ENCODE measurements around the gene HOXA1. TPM values are rescaled to one million over a fixed set of nuclear protein-coding genes. Genes with fewer than 3 reads are reported as not detected.

HOXA1 gene
- total and polyA plus RNA-seq, 2 of the 4 experiments (the other 2 are of a cell fraction) = 0.54 to 1.8 TPM

DNA sequence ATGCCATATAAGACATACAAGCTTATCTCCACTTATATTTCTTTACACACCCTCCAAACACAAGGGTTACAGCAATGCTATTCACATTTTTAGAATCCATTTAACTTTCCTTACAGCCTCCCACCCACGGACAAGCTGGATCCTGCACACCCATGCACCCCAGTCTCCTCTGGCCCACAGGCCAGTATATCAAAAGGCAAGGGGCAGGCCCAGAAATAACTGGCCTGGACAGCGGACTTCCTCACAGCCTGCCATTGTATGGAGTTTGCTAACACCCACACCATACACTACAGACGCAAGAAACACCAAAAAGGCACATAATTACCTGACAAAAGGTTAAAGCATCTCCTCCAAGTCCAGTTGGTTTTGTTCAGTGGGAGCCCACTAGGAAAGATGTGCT is 22.8 kb upstream of the HOXA1 start:
- POLR2A ChIA-PET (ENCODE audit: unreplicated experiment) = interaction anchor here (0.7 kb wide), 1 partner anchor 18 kb away, joined by 3 read pairs; no protein-coding TSS in a partner anchor
- H3K27ac ChIP-seq (ENCODE audit: insufficient read depth, low read length) = peak overlapping the region; percentile 74
- dilution Hi-C loops (cut with HindIII; ENCODE audit: low sequenced_read_pairs, unreplicated experiment) = no loop called here

More for the DNA sequence above, 22.8 kb upstream of the HOXA1 start:
- Histone ChIP-seq H3K14ac (replicated peaks; ENCODE audit: low read depth, low read length) (peak overlapping the region; percentile 76), H2AK9ac (replicated peaks; ENCODE audit: low read depth, low read length, poor library complexity) (peak overlapping the region; percentile 47), H3K9ac (ENCODE audit: low read depth, low read length) (peak overlapping the region; percentile 8), H4K20me1 (ENCODE audit: insufficient read depth, low read length) (peaks cover 10% of the 10 kb centered on the region), H3K4me2 (ENCODE audit: low read depth, low read length) (peak overlapping the region; percentile 78), H3K4me3 (ENCODE audit: insufficient read depth, low read depth, low read length) (peak overlapping the region; percentile 71; the same call in 1 of the 2 replicates), H2AK5ac (ENCODE audit: low read depth, low read length) (peak overlapping the region; percentile 56; the same call in 1 of the 2 replicates), H3K9me1 (ENCODE audit: insufficient read depth, low read length) (peaks cover 7% of the 10 kb centered on the region; the same call in 1 of the 2 replicates), H3K56ac (ENCODE audit: extremely low read depth, insufficient read depth, low read length) (peak overlapping the region; percentile 83), H3K18ac (ENCODE audit: low read depth, low read length) (peak overlapping the region; percentile 86), H4K91ac (ENCODE audit: insufficient read depth, low read depth, low read length) (peak overlapping the region; percentile 69), H3K36me3 (ENCODE audit: control insufficient read depth, insufficient read depth, low read length) (peaks cover 9% of the 10 kb centered on the region; the same call in 1 of the 2 replicates), H3K4me1 (ENCODE audit: control insufficient read depth, insufficient read depth, low read length) (peaks cover 28% of the 10 kb centered on the region), H2BK15ac (ENCODE audit: low read depth, low read length) (peak overlapping the region; percentile 39; the same call in 1 of the 3 replicates), H3K23ac (ENCODE audit: low read depth, low read length) (peak overlapping the region; percentile 89), H3K4ac (ENCODE audit: low read depth, low read length) (peak overlapping the region; percentile 87), H2BK20ac (ENCODE audit: low read depth, low read length) (peak overlapping the region; percentile 78), H3K79me1 (ENCODE audit: low read depth in 1 of 2, low read length in 2 of 2) (peaks cover 0 to 40% of the 10 kb centered on the region in 2 experiments; a peak in 3 of 4 replicates), H3K9me3 (ENCODE audit: control insufficient read depth, insufficient read depth, low read length) (no peaks in the 10 kb centered on the region), H2BK5ac (ENCODE audit: low read depth, low read length, poor library complexity, severe bottlenecking) (peak overlapping the region; percentile 80), H4K5ac (ENCODE audit: low read depth, low read length) (peak overlapping the region; percentile 24), H2BK120ac (ENCODE audit: low read depth, low read length) (peak overlapping the region; percentile 39), H2AFZ (replicated peaks; ENCODE audit: low read length, poor library complexity) (peak overlapping the region; percentile 36), H4K8ac (ENCODE audit: low read depth in 2 of 2, low read length in 2 of 2) (peak overlapping the region in 1 of 2 experiments; percentile 32; a peak in 3 of 4 replicates), H3K27me3 (ENCODE audit: control insufficient read depth, insufficient read depth, low read length) (no peaks in the 10 kb centered on the region)
- ATAC-seq (ENCODE audit: low read depth) (peak; percentile 2), DNase-seq (no peak)
- CTCF ChIA-PET = no interaction called here
- 17% methylated on average over 1 of the region's 3 CpGs; no CpG with 5 or more reads in 1 of the 2 experiments for WGBS, 2 experiments (ENCODE audit: extremely low coverage in 2 of 2, insufficient read length in 1 of 2)
- in situ Hi-C loops (cut with MboI; ENCODE audit: low sequenced_read_pairs) (no loop called here), intact Hi-C loops (cut with micrococcal nuclease) (no loop called here)
- no TSS peak for BruUV-seq (replicated peaks)
- TF ChIP-seq MAZ (IDR thresholded peaks at IDR 0.05; ENCODE audit: borderline replicate concordance, low read depth, low read length) (no peak), POLR2A (IDR thresholded peaks at IDR 0.05; ENCODE audit: low read depth, low read length) (no peak), RCOR1 (IDR thresholded peaks at IDR 0.05; ENCODE audit: insufficient replicate concordance, low read length) (no peak), MXI1 (IDR thresholded peaks at IDR 0.05; ENCODE audit: borderline replicate concordance, low read depth, low read length) (no peak), NFE2L2 (IDR thresholded peaks at IDR 0.05; ENCODE audit: low read depth, low read length) (no peak), CEBPB (IDR thresholded peaks at IDR 0.05; ENCODE audit: low read depth, low read length) (no peak), BHLHE40 (IDR thresholded peaks at IDR 0.05; ENCODE audit: low read depth, low read length) (no peak), RAD21 (IDR thresholded peaks at IDR 0.05; ENCODE audit: low read length) (no peak), SMC3 (IDR thresholded peaks at IDR 0.05; ENCODE audit: low read depth, low read length) (no peak), CHD1 (IDR thresholded peaks at IDR 0.05; ENCODE audit: low read depth, low read length) (no peak), MAFK (IDR thresholded peaks at IDR 0.05; ENCODE audit: low read depth, low read length) (no peak)
- TF ChIP-seq, protein P1, sequence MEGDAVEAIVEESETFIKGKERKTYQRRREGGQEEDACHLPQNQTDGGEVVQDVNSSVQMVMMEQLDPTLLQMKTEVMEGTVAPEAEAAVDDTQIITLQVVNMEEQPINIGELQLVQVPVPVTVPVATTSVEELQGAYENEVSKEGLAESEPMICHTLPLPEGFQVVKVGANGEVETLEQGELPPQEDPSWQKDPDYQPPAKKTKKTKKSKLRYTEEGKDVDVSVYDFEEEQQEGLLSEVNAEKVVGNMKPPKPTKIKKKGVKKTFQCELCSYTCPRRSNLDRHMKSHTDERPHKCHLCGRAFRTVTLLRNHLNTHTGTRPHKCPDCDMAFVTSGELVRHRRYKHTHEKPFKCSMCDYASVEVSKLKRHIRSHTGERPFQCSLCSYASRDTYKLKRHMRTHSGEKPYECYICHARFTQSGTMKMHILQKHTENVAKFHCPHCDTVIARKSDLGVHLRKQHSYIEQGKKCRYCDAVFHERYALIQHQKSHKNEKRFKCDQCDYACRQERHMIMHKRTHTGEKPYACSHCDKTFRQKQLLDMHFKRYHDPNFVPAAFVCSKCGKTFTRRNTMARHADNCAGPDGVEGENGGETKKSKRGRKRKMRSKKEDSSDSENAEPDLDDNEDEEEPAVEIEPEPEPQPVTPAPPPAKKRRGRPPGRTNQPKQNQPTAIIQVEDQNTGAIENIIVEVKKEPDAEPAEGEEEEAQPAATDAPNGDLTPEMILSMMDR (conservative IDR thresholded peaks at IDR 0.05; ENCODE audit: low read depth, low read length) = no peak
- TF ChIP-seq, protein P2, sequence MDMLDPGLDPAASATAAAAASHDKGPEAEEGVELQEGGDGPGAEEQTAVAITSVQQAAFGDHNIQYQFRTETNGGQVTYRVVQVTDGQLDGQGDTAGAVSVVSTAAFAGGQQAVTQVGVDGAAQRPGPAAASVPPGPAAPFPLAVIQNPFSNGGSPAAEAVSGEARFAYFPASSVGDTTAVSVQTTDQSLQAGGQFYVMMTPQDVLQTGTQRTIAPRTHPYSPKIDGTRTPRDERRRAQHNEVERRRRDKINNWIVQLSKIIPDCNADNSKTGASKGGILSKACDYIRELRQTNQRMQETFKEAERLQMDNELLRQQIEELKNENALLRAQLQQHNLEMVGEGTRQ (IDR thresholded peaks at IDR 0.05; ENCODE audit: low read depth, low read length) = no peak
- TF ChIP-seq, protein P3, sequence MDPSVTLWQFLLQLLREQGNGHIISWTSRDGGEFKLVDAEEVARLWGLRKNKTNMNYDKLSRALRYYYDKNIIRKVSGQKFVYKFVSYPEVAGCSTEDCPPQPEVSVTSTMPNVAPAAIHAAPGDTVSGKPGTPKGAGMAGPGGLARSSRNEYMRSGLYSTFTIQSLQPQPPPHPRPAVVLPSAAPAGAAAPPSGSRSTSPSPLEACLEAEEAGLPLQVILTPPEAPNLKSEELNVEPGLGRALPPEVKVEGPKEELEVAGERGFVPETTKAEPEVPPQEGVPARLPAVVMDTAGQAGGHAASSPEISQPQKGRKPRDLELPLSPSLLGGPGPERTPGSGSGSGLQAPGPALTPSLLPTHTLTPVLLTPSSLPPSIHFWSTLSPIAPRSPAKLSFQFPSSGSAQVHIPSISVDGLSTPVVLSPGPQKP (IDR thresholded peaks at IDR 0.05; ENCODE audit: borderline replicate concordance, low read depth, low read length) = no peak

Measured in IMR-90 (cell line).